ENCODE measurements around the gene BEND2. TPM values are rescaled to one million over a fixed set of nuclear protein-coding genes. Genes with fewer than 3 reads are reported as not detected.

BEND2 gene
- total RNA-seq, 1 experiment from 2014 or later: not detected

DNA sequence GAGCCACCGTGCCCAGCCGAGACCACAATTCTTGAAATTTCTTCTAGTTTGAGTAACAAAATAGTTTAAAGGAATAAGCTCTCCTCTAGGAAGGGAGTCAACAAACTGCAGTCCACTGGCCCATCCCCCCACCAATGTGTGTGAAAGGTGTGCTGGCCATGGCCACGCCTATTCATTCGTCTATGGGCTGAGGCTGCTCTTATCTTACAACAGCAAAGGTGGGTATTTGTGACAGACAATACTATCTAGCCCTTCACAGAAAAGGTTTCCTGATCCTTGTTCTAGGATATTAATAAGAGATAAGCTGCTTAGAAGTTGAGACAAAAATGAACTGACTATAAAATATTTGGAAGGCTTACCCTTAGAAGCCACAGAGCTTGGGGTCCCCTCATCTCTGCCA lies 41.2 kb downstream of the BEND2 start:
- TF ChIP-seq, protein P1, sequence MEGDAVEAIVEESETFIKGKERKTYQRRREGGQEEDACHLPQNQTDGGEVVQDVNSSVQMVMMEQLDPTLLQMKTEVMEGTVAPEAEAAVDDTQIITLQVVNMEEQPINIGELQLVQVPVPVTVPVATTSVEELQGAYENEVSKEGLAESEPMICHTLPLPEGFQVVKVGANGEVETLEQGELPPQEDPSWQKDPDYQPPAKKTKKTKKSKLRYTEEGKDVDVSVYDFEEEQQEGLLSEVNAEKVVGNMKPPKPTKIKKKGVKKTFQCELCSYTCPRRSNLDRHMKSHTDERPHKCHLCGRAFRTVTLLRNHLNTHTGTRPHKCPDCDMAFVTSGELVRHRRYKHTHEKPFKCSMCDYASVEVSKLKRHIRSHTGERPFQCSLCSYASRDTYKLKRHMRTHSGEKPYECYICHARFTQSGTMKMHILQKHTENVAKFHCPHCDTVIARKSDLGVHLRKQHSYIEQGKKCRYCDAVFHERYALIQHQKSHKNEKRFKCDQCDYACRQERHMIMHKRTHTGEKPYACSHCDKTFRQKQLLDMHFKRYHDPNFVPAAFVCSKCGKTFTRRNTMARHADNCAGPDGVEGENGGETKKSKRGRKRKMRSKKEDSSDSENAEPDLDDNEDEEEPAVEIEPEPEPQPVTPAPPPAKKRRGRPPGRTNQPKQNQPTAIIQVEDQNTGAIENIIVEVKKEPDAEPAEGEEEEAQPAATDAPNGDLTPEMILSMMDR (conservative IDR thresholded peaks at IDR 0.05): no peak
- Histone ChIP-seq H3K27me3 (ENCODE audit: insufficient read depth, low read length) (no peaks in the 10 kb centered on the region; the same call in 1 of the 2 replicates), H2BK5ac (ENCODE audit: insufficient read length, low read length) (no peak overlapping the region), H2BK12ac (ENCODE audit: insufficient read length, low read depth, low read length) (no peak overlapping the region), H3K79me2 (ENCODE audit: insufficient read depth, low read length) (no peaks in the 10 kb centered on the region), H2AK5ac (ENCODE audit: insufficient read length, low read length) (no peak overlapping the region), H2BK15ac (ENCODE audit: low read depth, low read length) (no peak overlapping the region), H4K5ac (ENCODE audit: insufficient read length, low read depth, low read length) (no peak overlapping the region), H3K4me1 (ENCODE audit: insufficient read depth, low read length) (no peaks in the 10 kb centered on the region), H3K14ac (ENCODE audit: insufficient read depth, low read length) (no peak overlapping the region), H4K91ac (ENCODE audit: insufficient read length, low read depth, low read length) (no peak overlapping the region), H3K23ac (ENCODE audit: insufficient read length, low read depth, low read length) (no peak overlapping the region), H4K8ac (replicated peaks; ENCODE audit: insufficient read length, low read depth, low read length) (no peak overlapping the region), H3K4ac (ENCODE audit: low read depth, low read length) (no peak overlapping the region), H4K20me1 (ENCODE audit: control insufficient read depth, insufficient read depth, insufficient read length) (no peaks in the 10 kb centered on the region), H3K56ac (ENCODE audit: insufficient read length, low read depth, low read length) (no peak overlapping the region), H3K9ac (ENCODE audit: extremely low read depth, insufficient read length, low read length) (no peak overlapping the region), H3K4me2 (ENCODE audit: insufficient read depth, insufficient read length, low read length) (no peak overlapping the region), H2BK20ac (ENCODE audit: low read depth, low read length, poor library complexity, severe bottlenecking) (no peak overlapping the region), H3K27ac (ENCODE audit: insufficient read length, low read depth, low read length) (no peak overlapping the region), H3K9me3 (ENCODE audit: control insufficient read depth, low read depth, low read length) (peaks cover 20% of the 10 kb centered on the region), H3K79me1 (ENCODE audit: insufficient read depth, low read depth, low read length, poor library complexity, severe bottlenecking) (no peaks in the 10 kb centered on the region), H2BK120ac (ENCODE audit: low read depth, low read length, poor library complexity, severe bottlenecking) (no peak overlapping the region), H3K23me2 (ENCODE audit: insufficient read length, low read depth, low read length, poor library complexity, severe bottlenecking) (no peaks in the 10 kb centered on the region), H3T11ph (ENCODE audit: low read length) (no peak overlapping the region), H2AFZ (ENCODE audit: low read length) (no peak overlapping the region), H3K18ac (ENCODE audit: insufficient read length, low read depth, low read length) (no peak overlapping the region)
- peaks cover 0 to 3% of the 10 kb centered on the region in 2 experiments; a peak in 1 of 4 replicates for H3K4me1 Mint-ChIP-seq
- DNase-seq: no peak
- peaks cover 70% of the 10 kb centered on the region in 2 experiments for H3K9me3 Mint-ChIP-seq
- H3K27ac Mint-ChIP-seq: no peak overlapping the region
- no CpG with 5 or more reads among the region's 4 CpGs for WGBS (ENCODE audit: extremely low coverage, insufficient read length, low lambda C conversion rate)
- no peak overlapping the region for H3K4me3 Mint-ChIP-seq
- H3K36me3 Mint-ChIP-seq (ENCODE audit: insufficient read depth in 1 of 3, low read depth in 3 of 3): peaks cover 0 to 4% (median 0%) of the 10 kb centered on the region in 3 experiments; a peak in 1 of 7 replicates
- H3K27me3 Mint-ChIP-seq (ENCODE audit: low read depth): peaks cover 6% of the 10 kb centered on the region; the same call in 1 of the 2 replicates
